Esophagus squamous epithelium (tissue), 5 donors: Measurements from ENCODE around the gene CTR9. TPM values are rescaled to one million over a fixed set of nuclear protein-coding genes. Genes with fewer than 3 reads are reported as not detected.
A peak's percentile ranks its signal among the peaks of the same experiment; 100 is the strongest.

ENCODE experiments used
- DNase-seq: peaks from one replicate; lab custom pipeline; 2025; lab: John Stamatoyannopoulos, UW
- H3K27ac ChIP-seq, 4 donors: fragments of 200-600 bp; sonication (generic); one replicate each; pipeline ENCODE4 v1.5.1; 2016 to 2019; ENCODE audit warnings: mild to moderate bottlenecking in 1 of 4
- H3K27me3 ChIP-seq, 4 donors: fragments of 200-600 bp; sonication (generic); 1 replicate in 3 of 4; 2 replicates in 1 of 4; pipeline versions ENCODE4 v1.5.1 to v1.6.0; 2017 to 2021; ENCODE audit warnings: antibody characterized with exemption in 1 of 4
- H3K36me3 ChIP-seq, 3 donors: fragments of 200-600 bp; sonication (generic); one replicate each; pipeline ENCODE4 v1.5.1; 2016 to 2019
- H3K4me1 ChIP-seq, 3 donors: fragments of 200-600 bp; sonication (generic); one replicate each; pipeline ENCODE4 v1.5.1; 2017 to 2019
- H3K4me3 ChIP-seq, 4 donors: fragments of 200-600 bp; sonication (generic); 1 replicate in 3 of 4; 2 replicates in 1 of 4; pipeline ENCODE4 v1.5.1; 2016 to 2019; ENCODE audit warnings: mild to moderate bottlenecking in 2 of 4, moderate library complexity in 1 of 4
- H3K9me3 ChIP-seq, 3 donors: fragments of 200-600 bp; sonication (generic); one replicate each; pipeline ENCODE4 v1.5.1; 2016 to 2019
- CTCF ChIP-seq, 6 experiments: fragments of 450-650 bp in 4 of 6; fragments of 200-600 bp in 2 of 6; sonication (generic) in 2 of 6; IDR thresholded peaks; one replicate each; pipeline ENCODE4 v1.5.1; 2016 to 2019; ENCODE audit warnings: antibody characterized with exemption in 6 of 6, mild to moderate bottlenecking in 4 of 6, moderate library complexity in 4 of 6
- POLR2A ChIP-seq, 4 donors: fragments of 450-650 bp; IDR thresholded peaks; one replicate each; pipeline ENCODE4 v1.6.1; 2017; ENCODE audit warnings: antibody characterized with exemption in 4 of 4, mild to moderate bottlenecking in 4 of 4, moderate library complexity in 3 of 4
- WGBS, 2 donors: methylation state at CpG; one replicate each; pipeline ENCODE4 v1.1.5; 2018; 5-methylcytosine and 5-hydroxymethylcytosine counted together
- intact Hi-C: fragments of 100-400 bp; cut with DNase I; formaldehyde crosslinking; loops from one replicate; pipeline ENCODE4 v1.15.0; 2022
- total RNA-seq, 4 donors: library from RNA; depleted of rRNA; stranded (reverse); fragments of >200 nt; gene quantifications; one replicate each; pipeline ENCODE4 v1.1.0, GENCODE V29; 2016
- donor health status: DM: yes; HTN: yes; CAD: no.

Gene CTR9
- total RNA-seq, 4 donors from 2014 or later, result 21.4 to 34.4 (median 27.0) TPM

GRCh38 chr11:10800292-10800691, 49.2 kb downstream of the CTR9 start:
- peaks cover 42 to 99% (median 88%) of the 10 kb centered on the region in 3 donors for H3K36me3 ChIP-seq
- H3K27ac ChIP-seq, result no peak overlapping the region
- 82 to 86% methylated on average over 2 of the region's 2 CpGs for WGBS, 2 donors
- peaks cover under 1 to 71% (median 14%) of the 10 kb centered on the region in 3 donors for H3K4me1 ChIP-seq
- no peaks in the 10 kb centered on the region for H3K9me3 ChIP-seq
- TF ChIP-seq CTCF (IDR thresholded peaks at IDR 0.05) (no peak), POLR2A (IDR thresholded peaks at IDR 0.05) (no peak)
- intact Hi-C loops, result no loop called here
- no peaks in the 10 kb centered on the region for H3K27me3 ChIP-seq
- no peak for DNase-seq
- H3K4me3 ChIP-seq, result no peak overlapping the region

- H3K36me3 ChIP-seq, result peaks cover 36 to 87% (median 77%) of the 10 kb centered on the region in 3 donors
- TF ChIP-seq CTCF (IDR thresholded peaks at IDR 0.05), result no peak
- TF ChIP-seq POLR2A (IDR thresholded peaks at IDR 0.05), result no peak
- 52 to 64% methylated on average over 6 of the region's 6 CpGs for WGBS, 2 donors
- H3K27me3 ChIP-seq, result no peaks in the 10 kb centered on the region
- no peak overlapping the region for H3K4me3 ChIP-seq
- no peak overlapping the region for H3K27ac ChIP-seq
- DNase-seq, result no peak
- intact Hi-C loops, result no loop called here
- H3K4me1 ChIP-seq, result peaks cover 12 to 83% (median 33%) of the 10 kb centered on the region in 3 donors
- H3K9me3 ChIP-seq, result no peaks in the 10 kb centered on the region
Measured at GRCh38 chr11:10803676-10804075, 52.6 kb downstream of the CTR9 start.

- 50 to 66% methylated on average over 8 of the region's 8 CpGs for WGBS, 2 donors
- no peaks in the 10 kb centered on the region for H3K9me3 ChIP-seq
- peak overlapping the region in 2 of 4 donors; percentile 92 to 95 for H3K4me3 ChIP-seq
- intact Hi-C loops, result loop anchor here (5.0 kb wide), 1 partner anchor 122 kb away; no protein-coding TSS in a partner anchor
- peaks cover 12 to 73% (median 30%) of the 10 kb centered on the region in 3 donors for H3K4me1 ChIP-seq
- peaks cover 35 to 67% (median 56%) of the 10 kb centered on the region in 3 donors for H3K36me3 ChIP-seq
- no peaks in the 10 kb centered on the region for H3K27me3 ChIP-seq
- H3K27ac ChIP-seq, result peak overlapping the region in 2 of 4 donors; percentile 99
- no peak for DNase-seq
- TF ChIP-seq POLR2A (IDR thresholded peaks at IDR 0.05), result no peak
- TF ChIP-seq CTCF (IDR thresholded peaks at IDR 0.05), result no peak
Measured at GRCh38 chr11:10805741-10806140, 54.7 kb downstream of the CTR9 start.

- Histone ChIP-seq H3K4me1 (peaks cover 12 to 69% (median 30%) of the 10 kb centered on the region in 3 donors), H3K9me3 (no peaks in the 10 kb centered on the region), H3K27ac (peak overlapping the region in 2 of 4 donors; percentile 99), H3K4me3 (peak overlapping the region in 2 of 4 donors; percentile 92 to 95), H3K36me3 (peaks cover 35 to 62% (median 51%) of the 10 kb centered on the region in 3 donors), H3K27me3 (no peaks in the 10 kb centered on the region)
- DNase-seq, result no peak
- 76 to 87% methylated on average over 4 of the region's 4 CpGs for WGBS, 2 donors
- TF ChIP-seq CTCF (IDR thresholded peaks at IDR 0.05) (no peak), POLR2A (IDR thresholded peaks at IDR 0.05) (no peak)
- intact Hi-C loops, result loop anchor here (5.0 kb wide), 1 partner anchor 121 kb away; no protein-coding TSS in a partner anchor
Measured at GRCh38 chr11:10806206-10806605, 55.2 kb downstream of the CTR9 start.

- H3K4me1 ChIP-seq, result peaks cover 12 to 55% (median 30%) of the 10 kb centered on the region in 3 donors
Measured at GRCh38 chr11:10807493-10808234, 56.6 kb downstream of the CTR9 start.

More at GRCh38 chr11:10807493-10808234, 56.6 kb downstream of the CTR9 start:
- WGBS, 2 donors, result 0% methylated on average over 9 of the region's 39 CpGs
- peaks cover 28 to 48% (median 37%) of the 10 kb centered on the region in 3 donors for H3K36me3 ChIP-seq
- H3K27me3 ChIP-seq, result no peaks in the 10 kb centered on the region
- peak; percentile 16 for DNase-seq
- intact Hi-C loops, result loop anchor here (5.0 kb wide), 1 partner anchor 120 kb away; no protein-coding TSS in a partner anchor
- no peaks in the 10 kb centered on the region for H3K9me3 ChIP-seq
- H3K27ac ChIP-seq, result peak overlapping the region; percentile 97 to 99 (median 99)
- peak in 1 of 6 experiments; percentile 1 for TF ChIP-seq CTCF (IDR thresholded peaks at IDR 0.05)
- no peak for TF ChIP-seq POLR2A (IDR thresholded peaks at IDR 0.05)
- H3K4me3 ChIP-seq, result peak overlapping the region; percentile 86 to 95 (median 94)
